Gastroesophageal sphincter (tissue), 4 donors: ENCODE data around the gene MAIP1. TPM values are rescaled to one million over a fixed set of nuclear protein-coding genes. Genes with fewer than 3 reads are reported as not detected.

Experiments
- ATAC-seq: fragments of 150-250 bp; one replicate; pipeline ENCODE4 v1.9.1; 2016; ENCODE audit warnings: mild to moderate bottlenecking, moderate library complexity
- H3K27ac ChIP-seq, 4 donors: fragments of 200-600 bp; sonication (generic) in 3 of 4; 1 replicate in 3 of 4; 2 replicates in 1 of 4; pipeline ENCODE4 v1.5.1; 2016 to 2019
- H3K27me3 ChIP-seq: fragments of 200-600 bp; sonication (generic); one replicate; pipeline ENCODE4 v1.5.1; 2019
- H3K36me3 ChIP-seq, 2 donors: fragments of 200-600 bp; sonication (generic); one replicate each; pipeline ENCODE4 v1.5.1; 2019; ENCODE audit warnings: control low read depth in 1 of 2
- H3K4me1 ChIP-seq, 3 donors: fragments of 200-600 bp; sonication (generic); 1 replicate in 2 of 3; 2 replicates in 1 of 3; pipeline ENCODE4 v1.5.1; 2016 to 2019; ENCODE audit warnings: control low read depth in 2 of 3
- H3K4me3 ChIP-seq, 2 donors: fragments of 200-600 bp; sonication (generic); one replicate each; pipeline ENCODE4 v1.5.1; 2019; ENCODE audit warnings: mild to moderate bottlenecking in 1 of 2, moderate library complexity in 1 of 2
- H3K9me3 ChIP-seq, 3 donors: fragments of 200-600 bp; sonication (generic); one replicate each; pipeline ENCODE4 v1.5.1; 2017 to 2019; ENCODE audit warnings: control low read depth in 2 of 3
- CTCF ChIP-seq, 4 experiments: fragments of 200-600 bp in 2 of 4; fragments of 450-650 bp in 2 of 4; sonication (generic) in 1 of 4; IDR thresholded peaks; one replicate each; pipeline ENCODE4 v1.5.1; 2017 to 2019; ENCODE audit warnings: antibody characterized with exemption in 4 of 4, mild to moderate bottlenecking in 2 of 4, moderate library complexity in 2 of 4
- EP300 ChIP-seq: sonication (generic); formaldehyde crosslinking; IDR thresholded peaks from one replicate; pipeline ENCODE4 v1.6.1; 2017; ENCODE audit warnings: antibody characterized with exemption, mild to moderate bottlenecking
- POLR2A ChIP-seq, 2 donors: fragments of 450-650 bp; IDR thresholded peaks; one replicate each; pipeline ENCODE4 v1.6.1; 2017; ENCODE audit warnings: antibody characterized with exemption in 2 of 2, mild to moderate bottlenecking in 2 of 2, moderate library complexity in 1 of 2
- POLR2AphosphoS5 ChIP-seq: sonication (generic); formaldehyde crosslinking; IDR thresholded peaks from one replicate; pipeline ENCODE4 v1.6.1; 2017; ENCODE audit warnings: antibody characterized with exemption
- WGBS, 2 donors: methylation state at CpG; one replicate each; pipeline ENCODE4 v1.1.5; 2018; ENCODE audit warnings: low coverage in 1 of 2; 5-methylcytosine and 5-hydroxymethylcytosine counted together
- total RNA-seq, 4 donors: library from RNA; depleted of rRNA; stranded (reverse); fragments of >200 nt; gene quantifications; one replicate each; pipeline ENCODE4 v1.1.0, GENCODE V29; 2016

The MAIP1 gene
- total RNA-seq, 4 donors from 2014 or later, result 15.5 to 19.4 (median 18.0) TPM

- H3K36me3 ChIP-seq, result peaks cover 4 to 62% of the 10 kb centered on the region in 2 donors
- H3K9me3 ChIP-seq, result no peaks in the 10 kb centered on the region
- TF ChIP-seq EP300 (no peak), CTCF (IDR thresholded peaks at IDR 0.05) (no peak), POLR2A (IDR thresholded peaks at IDR 0.05) (no peak), POLR2AphosphoS5 (no peak)
- 86 to 100% methylated on average over 1 of the region's 1 CpG for WGBS, 2 donors
- H3K4me1 ChIP-seq, result no peaks in the 10 kb centered on the region
- H3K27me3 ChIP-seq, result no peaks in the 10 kb centered on the region
- ATAC-seq, result no peak
- H3K27ac ChIP-seq, result no peak overlapping the region
- H3K4me3 ChIP-seq, result no peak overlapping the region
These were observed 9.2 kb upstream of the MAIP1 start for GRCh38 chr2:199946196-199946595.

GRCh38 chr2:199946836-199947235, 8.5 kb upstream of the MAIP1 start:
- H3K9me3 ChIP-seq, result no peaks in the 10 kb centered on the region
- H3K36me3 ChIP-seq, result peaks cover 4 to 59% of the 10 kb centered on the region in 2 donors
- no peaks in the 10 kb centered on the region for H3K27me3 ChIP-seq
- H3K4me3 ChIP-seq, result no peak overlapping the region
- H3K27ac ChIP-seq, result no peak overlapping the region
- TF ChIP-seq POLR2A (IDR thresholded peaks at IDR 0.05), result no peak
- no peak for TF ChIP-seq EP300
- no peak for TF ChIP-seq CTCF (IDR thresholded peaks at IDR 0.05)
- no peak for TF ChIP-seq POLR2AphosphoS5
- H3K4me1 ChIP-seq, result no peaks in the 10 kb centered on the region
- no peak for ATAC-seq

GRCh38 chr2:199950396-199950795, 5.0 kb upstream of the MAIP1 start:
- Histone ChIP-seq H3K4me3 (no peak overlapping the region), H3K4me1 (peaks cover 0 to 30% (median 12%) of the 10 kb centered on the region in 3 donors), H3K27me3 (no peaks in the 10 kb centered on the region), H3K27ac (no peak overlapping the region), H3K9me3 (no peaks in the 10 kb centered on the region), H3K36me3 (peaks cover under 1 to 37% of the 10 kb centered on the region in 2 donors)
- WGBS, 2 donors, result 73 to 97% methylated on average over 2 to 3 of the region's 5 CpGs
- no peak for ATAC-seq
- no peak for TF ChIP-seq CTCF (IDR thresholded peaks at IDR 0.05)
- no peak for TF ChIP-seq POLR2AphosphoS5
- no peak for TF ChIP-seq POLR2A (IDR thresholded peaks at IDR 0.05)
- TF ChIP-seq EP300, result no peak

- Histone ChIP-seq H3K27ac (no peak overlapping the region), H3K4me3 (no peak overlapping the region), H3K27me3 (no peaks in the 10 kb centered on the region), H3K36me3 (peaks cover 0 to 31% of the 10 kb centered on the region in 2 donors), H3K4me1 (peaks cover 0 to 31% (median 12%) of the 10 kb centered on the region in 3 donors), H3K9me3 (no peaks in the 10 kb centered on the region)
- ATAC-seq, result no peak
- TF ChIP-seq EP300, result no peak
- TF ChIP-seq POLR2AphosphoS5, result no peak
- no peak for TF ChIP-seq CTCF (IDR thresholded peaks at IDR 0.05)
- no peak for TF ChIP-seq POLR2A (IDR thresholded peaks at IDR 0.05)
- WGBS, 2 donors, result 50 to 70% methylated on average over 1 of the region's 1 CpG
These were observed 4.4 kb upstream of the MAIP1 start for GRCh38 chr2:199951023-199951422.

- TF ChIP-seq EP300 (no peak), CTCF (IDR thresholded peaks at IDR 0.05) (no peak), POLR2A (IDR thresholded peaks at IDR 0.05) (no peak), POLR2AphosphoS5 (no peak)
- H3K27ac ChIP-seq, result peak overlapping the region; percentile 84 to 94 (median 90)
- H3K4me3 ChIP-seq, result peak overlapping the region; percentile 96 to 99
- no peaks in the 10 kb centered on the region for H3K9me3 ChIP-seq
- WGBS, 2 donors, result 0 to 1% methylated on average over 6 to 9 of the region's 13 CpGs
- H3K27me3 ChIP-seq, result no peaks in the 10 kb centered on the region
- ATAC-seq, result peak; percentile 38
- H3K36me3 ChIP-seq, result peaks cover 0 to 30% of the 10 kb centered on the region in 2 donors
- H3K4me1 ChIP-seq, result peaks cover 0 to 56% (median 24%) of the 10 kb centered on the region in 3 donors
These were observed 409 bp upstream of the MAIP1 start for GRCh38 chr2:199955007-199955338.
